Loucy (cell line): ENCODE results near the gene CDO1.

Experiments
- EZH2phosphoT487 ChIP-seq: fragments of 200-600 bp; IDR thresholded peaks from 2 replicates; pipeline ENCODE4 v1.6.1; 2018; ENCODE audit warnings: antibody characterized with exemption, mild to moderate bottlenecking, moderate library complexity, borderline replicate concordance
- TF ChIP-seq, protein P1 (sequence below): fragments of 200-600 bp; sonication (generic); conservative IDR thresholded peaks from 2 replicates; pipeline ENCODE4 v1.5.1; 2014; ENCODE audit warnings: mild to moderate bottlenecking, antibody characterized with exemption, low read length

DNA sequence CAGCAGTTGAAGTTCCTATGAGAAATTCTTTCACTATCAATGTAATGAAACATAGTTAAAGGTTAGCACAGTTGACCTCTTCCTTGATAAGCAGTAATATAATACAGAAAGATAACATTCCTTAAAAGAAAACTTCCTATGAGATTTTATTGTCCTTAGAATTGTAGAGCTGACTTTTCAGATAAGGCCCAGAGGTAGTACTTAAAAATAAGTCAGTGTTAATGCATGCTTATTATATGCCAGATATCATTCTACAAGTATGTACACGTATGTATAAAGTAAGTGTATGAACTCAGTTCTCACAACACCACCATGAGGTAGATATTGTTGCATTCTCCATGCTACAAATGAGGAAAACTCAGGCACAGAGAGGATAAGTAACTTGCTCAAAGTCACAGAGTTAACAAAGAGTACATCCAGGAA, 40.6 kb upstream of the CDO1 start:
- TF ChIP-seq, protein P1, sequence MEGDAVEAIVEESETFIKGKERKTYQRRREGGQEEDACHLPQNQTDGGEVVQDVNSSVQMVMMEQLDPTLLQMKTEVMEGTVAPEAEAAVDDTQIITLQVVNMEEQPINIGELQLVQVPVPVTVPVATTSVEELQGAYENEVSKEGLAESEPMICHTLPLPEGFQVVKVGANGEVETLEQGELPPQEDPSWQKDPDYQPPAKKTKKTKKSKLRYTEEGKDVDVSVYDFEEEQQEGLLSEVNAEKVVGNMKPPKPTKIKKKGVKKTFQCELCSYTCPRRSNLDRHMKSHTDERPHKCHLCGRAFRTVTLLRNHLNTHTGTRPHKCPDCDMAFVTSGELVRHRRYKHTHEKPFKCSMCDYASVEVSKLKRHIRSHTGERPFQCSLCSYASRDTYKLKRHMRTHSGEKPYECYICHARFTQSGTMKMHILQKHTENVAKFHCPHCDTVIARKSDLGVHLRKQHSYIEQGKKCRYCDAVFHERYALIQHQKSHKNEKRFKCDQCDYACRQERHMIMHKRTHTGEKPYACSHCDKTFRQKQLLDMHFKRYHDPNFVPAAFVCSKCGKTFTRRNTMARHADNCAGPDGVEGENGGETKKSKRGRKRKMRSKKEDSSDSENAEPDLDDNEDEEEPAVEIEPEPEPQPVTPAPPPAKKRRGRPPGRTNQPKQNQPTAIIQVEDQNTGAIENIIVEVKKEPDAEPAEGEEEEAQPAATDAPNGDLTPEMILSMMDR: no peak
- TF ChIP-seq EZH2phosphoT487: no peak
